GM23338 (cell line): ENCODE results near the gene SOX30. TPM values are rescaled to one million over a fixed set of nuclear protein-coding genes. Genes with fewer than 3 reads are reported as not detected.
A peak's percentile ranks its signal among the peaks of the same experiment; 100 is the strongest.

ENCODE experiments used
- ATAC-seq: fragments of 200-7000 bp; cut with Tn5 transposase; 3 replicates; pipeline ENCODE4 v1.9.1; 2020
- DNase-seq: peaks from one replicate; pipeline ENCODE4 v3.0.0-alpha.2; 2015; ENCODE audit warnings: low spot score
- H2AFZ ChIP-seq: fragments of 200-600 bp; sonication (generic); 2 replicates; pipeline ENCODE4 v1.8.0; 2016; ENCODE audit warnings: antibody characterized with exemption, mild to moderate bottlenecking, moderate library complexity
- H3F3A ChIP-seq: fragments of 200-600 bp; sonication (generic); replicated peaks from 2 replicates; pipeline ENCODE4 v1.8.0; 2017; ENCODE audit warnings: antibody characterized with exemption, mixed run types, low read depth
- H3K27ac ChIP-seq: fragments of 200-600 bp; sonication (generic); 2 replicates; pipeline ENCODE4 v1.6.1; 2016; ENCODE audit warnings: low read depth
- H3K27me3 ChIP-seq: fragments of 200-600 bp; sonication (generic); 2 replicates; pipeline ENCODE4 v1.8.0; 2016; ENCODE audit warnings: mild to moderate bottlenecking, mixed run types, moderate library complexity; ENCODE audit not compliant: insufficient read depth
- H3K36me3 ChIP-seq: fragments of 200-600 bp; sonication (generic); 2 replicates; pipeline ENCODE4 v1.8.0; 2016; ENCODE audit warnings: mild to moderate bottlenecking; ENCODE audit not compliant: insufficient read depth
- H3K4me1 ChIP-seq: fragments of 200-600 bp; sonication (generic); 2 replicates; pipeline ENCODE4 v1.8.0; 2016; ENCODE audit warnings: mild to moderate bottlenecking, moderate library complexity; ENCODE audit not compliant: insufficient read depth
- H3K4me2 ChIP-seq: fragments of 200-600 bp; sonication (generic); 2 replicates; pipeline ENCODE4 v1.7.1; 2017; ENCODE audit warnings: mixed run types
- H3K4me3 ChIP-seq: fragments of 200-600 bp; sonication (generic); 2 replicates; pipeline ENCODE4 v1.6.1; 2016; ENCODE audit warnings: mixed run types
- H3K79me2 ChIP-seq: fragments of 200-600 bp; sonication (generic); replicated peaks from 2 replicates; pipeline ENCODE4 v1.8.0; 2017; ENCODE audit warnings: mild to moderate bottlenecking; ENCODE audit not compliant: insufficient read depth
- H3K9me2 ChIP-seq: fragments of 200-600 bp; sonication (generic); 2 replicates; pipeline ENCODE4 v1.8.0; 2017; ENCODE audit not compliant: insufficient read depth
- H4K20me1 ChIP-seq: fragments of 200-600 bp; sonication (generic); replicated peaks from 2 replicates; pipeline ENCODE4 v1.8.0; 2017; ENCODE audit warnings: mild to moderate bottlenecking; ENCODE audit not compliant: insufficient read depth
- H3K27ac Mint-ChIP-seq: 2 replicates; pipeline ENCODE4 v1.8.0; 2020; ENCODE audit warnings: inconsistent platforms, mild to moderate bottlenecking, moderate library complexity, mixed read lengths
- H3K27me3 Mint-ChIP-seq: 3 replicates; pipeline ENCODE4 v1.8.0; 2022; ENCODE audit warnings: low read depth, mild to moderate bottlenecking, moderate library complexity, mixed read lengths, inconsistent platforms; ENCODE audit not compliant: insufficient read depth, poor library complexity
- H3K36me3 Mint-ChIP-seq: 3 replicates; pipeline ENCODE4 v1.8.0; 2021; ENCODE audit warnings: low read depth, mild to moderate bottlenecking, inconsistent platforms, moderate library complexity, mixed read lengths
- H3K4me1 Mint-ChIP-seq: 3 replicates; pipeline ENCODE4 v1.8.0; 2020; ENCODE audit warnings: mild to moderate bottlenecking, inconsistent platforms, mixed read lengths
- H3K4me3 Mint-ChIP-seq: 3 replicates; pipeline ENCODE4 v1.8.0; 2021; ENCODE audit warnings: moderate library complexity, mild to moderate bottlenecking, inconsistent platforms, mixed read lengths
- H3K9me3 Mint-ChIP-seq: 3 replicates; pipeline ENCODE4 v1.8.0; 2020; ENCODE audit warnings: moderate library complexity, mild to moderate bottlenecking, inconsistent platforms, mixed read lengths
- CREB1 ChIP-seq: fragments of 250-450 bp; sonication (Bioruptor Pico); IDR thresholded peaks from 2 replicates; pipeline ENCODE4 v1.5.0; 2020; ENCODE audit warnings: low read depth, mild to moderate bottlenecking, moderate library complexity
- CTCF ChIP-seq, 2 experiments: fragments of 200-600 bp in 1 of 2; sonication (generic) in 1 of 2; conservative IDR thresholded peaks; 2 replicates each; pipeline versions ENCODE4 v1.5.1 to v1.6.1; 2016 to 2017; ENCODE audit warnings: antibody characterized with exemption in 2 of 2, low read depth in 2 of 2, mild to moderate bottlenecking in 2 of 2, moderate library complexity in 1 of 2
- ETS1 ChIP-seq: IDR thresholded peaks from 2 replicates; pipeline ENCODE4 v1.6.1; 2016; ENCODE audit warnings: antibody characterized with exemption
- EZH2 ChIP-seq: fragments of 200-600 bp; sonication (generic); IDR thresholded peaks from one replicate; pipeline ENCODE4 v1.8.0; 2017; ENCODE audit warnings: antibody characterized with exemption, mild to moderate bottlenecking, low read depth; ENCODE audit not compliant: unreplicated experiment
- EZH2phosphoT487 ChIP-seq: fragments of 200-600 bp; sonication (generic); IDR thresholded peaks from one replicate; pipeline ENCODE4 v1.8.1; 2018; ENCODE audit warnings: antibody characterized with exemption; ENCODE audit not compliant: unreplicated experiment
- JUNB ChIP-seq: IDR thresholded peaks from one replicate; pipeline ENCODE4 v1.6.1; 2016; ENCODE audit warnings: antibody characterized with exemption; ENCODE audit not compliant: unreplicated experiment
- NANOG ChIP-seq: IDR thresholded peaks from 2 replicates; pipeline ENCODE4 v1.6.1; 2016; ENCODE audit warnings: antibody characterized with exemption, borderline replicate concordance
- POLR2AphosphoS5 ChIP-seq: IDR thresholded peaks from 2 replicates; pipeline ENCODE4 v1.6.1; 2016; ENCODE audit warnings: antibody characterized with exemption, low read depth
- REST ChIP-seq: IDR thresholded peaks from one replicate; pipeline ENCODE4 v1.6.1; 2018; ENCODE audit warnings: antibody characterized with exemption; ENCODE audit not compliant: unreplicated experiment
- STAT1 ChIP-seq: IDR thresholded peaks from one replicate; pipeline ENCODE4 v1.6.1; 2016; ENCODE audit warnings: antibody characterized with exemption; ENCODE audit not compliant: unreplicated experiment
- ZNF114 ChIP-seq: fragments of 250-450 bp; sonication (Bioruptor Pico); IDR thresholded peaks from 2 replicates; pipeline ENCODE4 v1.5.0; 2020; ENCODE audit warnings: mild to moderate bottlenecking, moderate library complexity
- ZNF331 ChIP-seq: fragments of 250-450 bp; sonication (Bioruptor Pico); IDR thresholded peaks from 2 replicates; pipeline ENCODE4 v1.5.0; 2020; ENCODE audit warnings: low read depth, mild to moderate bottlenecking, moderate library complexity
- ZNF462 ChIP-seq: fragments of 250-450 bp; sonication (Bioruptor Pico); IDR thresholded peaks from 2 replicates; pipeline ENCODE4 v1.5.0; 2020; ENCODE audit warnings: mild to moderate bottlenecking, moderate library complexity
- polyA plus RNA-seq: library from polyadenylated mRNA; unstranded; fragments of >200 nt; fragmentation: Nextera tagmentation; extraction: Ambion mirVana; gene quantifications from 2 replicates; pipeline ENCODE4 v1.2.1, GENCODE V29; 2016
- total RNA-seq: library from RNA; depleted of rRNA; stranded (reverse); fragments of >200 nt; shearing (Covaris generic); gene quantifications from 2 replicates; pipeline ENCODE4 v1.2.3, GENCODE V29; 2014

SOX30 gene
- total and polyA plus RNA-seq, 2 experiments from 2014 or later: 0.47 to 1.3 TPM

GRCh38 chr5:157613385-157614245 is 38.6 kb downstream of the SOX30 start:
- Histone ChIP-seq H3K27ac (no peak overlapping the region), H3K4me3 (no peak overlapping the region), H3K36me3 (no peaks in the 10 kb centered on the region), H4K20me1 (no peaks in the 10 kb centered on the region), H3F3A (no peaks in the 10 kb centered on the region), H3K9me2 (no peaks in the 10 kb centered on the region), H3K27me3 (no peaks in the 10 kb centered on the region), H3K4me2 (no peak overlapping the region), H3K79me2 (no peaks in the 10 kb centered on the region), H2AFZ (peak overlapping the region; percentile 67; the same call in 1 of the 2 replicates), H3K4me1 (no peaks in the 10 kb centered on the region)
- H3K27me3 Mint-ChIP-seq: no peaks in the 10 kb centered on the region
- no peak overlapping the region for H3K27ac Mint-ChIP-seq
- no peaks in the 10 kb centered on the region for H3K36me3 Mint-ChIP-seq
- peaks cover 3% of the 10 kb centered on the region; the same call in 1 of the 3 replicates for H3K9me3 Mint-ChIP-seq
- H3K4me3 Mint-ChIP-seq: no peak overlapping the region
- no peak for TF ChIP-seq ETS1
- no peak for TF ChIP-seq EZH2phosphoT487
- TF ChIP-seq STAT1: no peak
- TF ChIP-seq CREB1: no peak
- TF ChIP-seq ZNF462 (CRISPR knock-in tag): no peak
- TF ChIP-seq ZNF114 (CRISPR knock-in tag): no peak
- TF ChIP-seq CTCF (conservative IDR thresholded peaks at IDR 0.05; ENCODE audit: low read depth in 2 of 2): no peak
- no peak for TF ChIP-seq NANOG
- TF ChIP-seq REST: no peak
- TF ChIP-seq POLR2AphosphoS5: no peak
- no peak for TF ChIP-seq ZNF331 (CRISPR knock-in tag)
- TF ChIP-seq EZH2: no peak
- TF ChIP-seq JUNB: no peak
- ATAC-seq (0 out of 3 replicates have a peak, but pooled peaks have one; percentile 23), DNase-seq (no peak)
- no peaks in the 10 kb centered on the region for H3K4me1 Mint-ChIP-seq
